ENCODE measurements around the gene LZTR1.
A peak's percentile ranks its signal among the peaks of the same experiment; 100 is the strongest.
"Not testable (repeated sequence)": the region's sequence is repeated elsewhere in the genome, so short reads cannot be mapped to it uniquely, and the experiment has no call there.

Gene LZTR1

GRCh38 chr22:20997536-20998257 lies 15.6 kb downstream of the LZTR1 start:
- no peak for DNase-seq

- no peak for DNase-seq
Observed at GRCh38 chr22:20998411-20999336, 16.6 kb downstream of the LZTR1 start.

- no peak for DNase-seq
Observed at GRCh38 chr22:20999350-21000206, 17.5 kb downstream of the LZTR1 start.

GRCh38 chr22:21000207-21000986 lies 18.3 kb downstream of the LZTR1 start:
- DNase-seq = no peak

GRCh38 chr22:21000987-21001600 lies 19.0 kb downstream of the LZTR1 start:
- DNase-seq = no peak

GRCh38 chr22:21001601-21002325 lies 19.7 kb downstream of the LZTR1 start, which contains the start of gene THAP7:
Gene THAP7, minus strand, starts transcription at chr22:21002118. Its CDS starts 207 bp downstream, at chr22:21001911.
- DNase-seq = peak; percentile 91 to 93

GRCh38 chr22:21003782-21004181 lies 21.7 kb downstream of the LZTR1 start:
- no peak for DNase-seq

- DNase-seq = not testable (repeated sequence)
Observed at GRCh38 chr22:21009208-21009607, 27.1 kb downstream of the LZTR1 start.

GRCh38 chr22:21009638-21010425 lies 27.7 kb downstream of the LZTR1 start:
- no peak for DNase-seq

- no peak for DNase-seq
Observed at GRCh38 chr22:21010426-21011113, 28.5 kb downstream of the LZTR1 start.

GRCh38 chr22:21012446-21013407 lies 30.6 kb downstream of the LZTR1 start:
- DNase-seq = no peak

GRCh38 chr22:21013657-21014201 lies 31.6 kb downstream of the LZTR1 start:
- no peak for DNase-seq

GRCh38 chr22:21014202-21014725 lies 32.2 kb downstream of the LZTR1 start:
- DNase-seq = peak; percentile 79 to 80

GRCh38 chr22:21014726-21015465 lies 32.8 kb downstream of the LZTR1 start, which contains the start of gene P2RX6:
Gene P2RX6, plus strand, starts transcription at chr22:21015165. Its CDS starts 10 bp downstream, at chr22:21015175.
- no peak for DNase-seq

- no peak for DNase-seq
Observed at GRCh38 chr22:21015466-21016006, 33.4 kb downstream of the LZTR1 start.

All from stimulated activated CD4-positive, alpha-beta T cell treated with anti-CD3 and anti-CD28 coated beads, Interleukin-2, amount 100 ng/mL, for 48 hours (primary cell).